H1 (cell line): Measurements from ENCODE around the gene UBE2E2. TPM values are rescaled to one million over a fixed set of nuclear protein-coding genes. Genes with fewer than 3 reads are reported as not detected.

Experiments
- BCL11A ChIP-seq, 2 experiments: IDR thresholded peaks; one replicate each; pipeline ENCODE4 v1.6.1; 2011; ENCODE audit warnings: low read depth in 2 of 2, low read length in 2 of 2, mild to moderate bottlenecking in 2 of 2
- CEBPB ChIP-seq: IDR thresholded peaks from 2 replicates; pipeline ENCODE4 v1.6.1; 2012; ENCODE audit warnings: low read depth, low read length
- HDAC2 ChIP-seq, 2 experiments: fragments of 300-600 bp in 1 of 2; sonication (generic) in 1 of 2; IDR thresholded peaks; 2 replicates each; pipeline ENCODE4 v1.6.1; 2011 to 2012; ENCODE audit warnings: low read depth in 2 of 2, low read length in 2 of 2, mild to moderate bottlenecking in 2 of 2, moderate library complexity in 2 of 2, borderline replicate concordance in 1 of 2, inconsistent platforms in 1 of 2
- HDAC6 ChIP-seq: IDR thresholded peaks from one replicate; pipeline ENCODE4 v1.7.1; 2012; ENCODE audit warnings: low read depth, mild to moderate bottlenecking, inconsistent platforms, low read length, moderate library complexity
- KDM5A ChIP-seq: fragments of 200-600 bp; IDR thresholded peaks from 2 replicates; pipeline ENCODE4 v1.7.1; 2012; ENCODE audit warnings: mild to moderate bottlenecking, low read length, inconsistent platforms, mixed read lengths
- MAFK ChIP-seq: IDR thresholded peaks from 2 replicates; pipeline ENCODE4 v1.6.1; 2012; ENCODE audit warnings: low read depth, mild to moderate bottlenecking, improper control_type of control experiment, low read length
- RBBP5 ChIP-seq: IDR thresholded peaks from 2 replicates; pipeline ENCODE4 v1.7.1; 2012; ENCODE audit warnings: low read depth, mild to moderate bottlenecking, inconsistent platforms, low read length, moderate library complexity, borderline replicate concordance
- polyA plus RNA-seq, 7 experiments: library from polyadenylated mRNA; depleted of rRNA in 3 of 7; stranded (reverse) in 5 of 7; unstranded in 2 of 7; fragments of >200 nt in 5 of 7; fragments of 200-250 nt in 2 of 7; gene quantifications; 1 replicate in 5 of 7; 2 replicates in 1 of 7; 4 replicates in 1 of 7; pipeline versions ENCODE4 v1.2.1 to v1.2.3, GENCODE V29; 2011 to 2013; ENCODE audit warnings: missing spikeins in 2 of 7, mixed read lengths in 2 of 7
- total RNA-seq: library from RNA; stranded (reverse); fragmentation: NEBNext Ultra II Directional; extraction: Animal tissue kit (Norgen Biotek cat#: 25700); gene quantifications from 2 replicates; pipeline ENCODE4 v1.2.1, GENCODE V29; 2021
- TF ChIP-seq, protein P1 (sequence below): IDR thresholded peaks from 2 replicates; pipeline ENCODE4 v1.6.1; 2012; ENCODE audit warnings: low read length, inconsistent platforms

UBE2E2 gene
- total and polyA plus RNA-seq, 2 of the 8 experiments (the other 6 are each of a cell fraction or from before 2014, with no cell fraction given) = 57.6 to 70.6 TPM

DNA sequence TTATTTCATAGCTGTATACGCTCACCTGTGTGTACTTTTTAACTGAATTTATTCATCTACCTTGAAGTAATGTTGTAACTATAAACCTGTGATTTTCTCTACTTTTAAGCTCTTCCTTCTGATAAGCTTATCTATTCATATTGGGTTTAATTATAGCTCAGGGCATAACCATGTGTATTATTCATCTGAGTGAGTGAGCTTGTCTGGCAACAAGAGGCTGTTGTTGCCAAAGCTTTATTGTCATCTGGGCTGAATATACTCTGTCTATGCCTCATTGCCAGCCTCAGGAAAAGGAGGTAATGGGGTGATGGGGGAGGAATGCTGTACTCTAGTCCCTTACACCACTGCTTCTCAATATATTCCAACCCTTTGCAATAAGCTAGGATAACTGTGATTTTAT lies 292.4 kb downstream of the UBE2E2 start (continued):
- TF ChIP-seq, protein P1, sequence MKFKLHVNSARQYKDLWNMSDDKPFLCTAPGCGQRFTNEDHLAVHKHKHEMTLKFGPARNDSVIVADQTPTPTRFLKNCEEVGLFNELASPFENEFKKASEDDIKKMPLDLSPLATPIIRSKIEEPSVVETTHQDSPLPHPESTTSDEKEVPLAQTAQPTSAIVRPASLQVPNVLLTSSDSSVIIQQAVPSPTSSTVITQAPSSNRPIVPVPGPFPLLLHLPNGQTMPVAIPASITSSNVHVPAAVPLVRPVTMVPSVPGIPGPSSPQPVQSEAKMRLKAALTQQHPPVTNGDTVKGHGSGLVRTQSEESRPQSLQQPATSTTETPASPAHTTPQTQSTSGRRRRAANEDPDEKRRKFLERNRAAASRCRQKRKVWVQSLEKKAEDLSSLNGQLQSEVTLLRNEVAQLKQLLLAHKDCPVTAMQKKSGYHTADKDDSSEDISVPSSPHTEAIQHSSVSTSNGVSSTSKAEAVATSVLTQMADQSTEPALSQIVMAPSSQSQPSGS = no peak
- no peak for TF ChIP-seq BCL11A (IDR thresholded peaks at IDR 0.05; ENCODE audit: low read depth in 2 of 2, low read length in 2 of 2)
- TF ChIP-seq MAFK = no peak
- TF ChIP-seq CEBPB = no peak
- no peak for TF ChIP-seq HDAC2 (IDR thresholded peaks at IDR 0.05; ENCODE audit: borderline replicate concordance in 1 of 2, low read depth in 2 of 2, low read length in 2 of 2)
- TF ChIP-seq HDAC6 = no peak
- no peak for TF ChIP-seq RBBP5
- no peak for TF ChIP-seq KDM5A
